Loucy (cell line): Measurements from ENCODE around the gene EML1.

ENCODE experiments used
- H2AFZ ChIP-seq: fragments of 200-600 bp; sonication (generic); 2 replicates; pipeline ENCODE4 v1.6.0; 2016; ENCODE audit warnings: antibody characterized with exemption, mild to moderate bottlenecking, low read length, moderate library complexity
- H3F3A ChIP-seq: fragments of 200-600 bp; 2 replicates; pipeline ENCODE4 v1.6.0; 2016; ENCODE audit warnings: antibody characterized with exemption, low read depth, mild to moderate bottlenecking
- H3K27me3 ChIP-seq: fragments of 200-600 bp; sonication (generic); 2 replicates; pipeline ENCODE4 v1.6.1; 2014; ENCODE audit warnings: low read length, mild to moderate bottlenecking; ENCODE audit not compliant: insufficient read depth, poor library complexity, severe bottlenecking
- H3K36me3 ChIP-seq: fragments of 200-600 bp; sonication (generic); 2 replicates; pipeline ENCODE4 v1.6.1; 2016; ENCODE audit warnings: low read length; ENCODE audit not compliant: insufficient read depth
- H3K4me1 ChIP-seq: fragments of 200-600 bp; sonication (generic); 2 replicates; pipeline ENCODE4 v1.5.1; 2014; ENCODE audit warnings: low read length, mild to moderate bottlenecking; ENCODE audit not compliant: insufficient read depth, poor library complexity, severe bottlenecking
- H3K4me2 ChIP-seq: fragments of 200-600 bp; sonication (generic); 2 replicates; pipeline ENCODE4 v1.6.0; 2014; ENCODE audit warnings: antibody characterized with exemption, low read length, low read depth, mild to moderate bottlenecking; ENCODE audit not compliant: poor library complexity, severe bottlenecking
- H3K4me3 ChIP-seq: fragments of 200-600 bp; sonication (generic); 2 replicates; pipeline ENCODE4 v1.5.1; 2014; ENCODE audit warnings: low read length, mild to moderate bottlenecking, mixed read lengths; ENCODE audit not compliant: poor library complexity, severe bottlenecking
- H3K79me2 ChIP-seq: fragments of 200-600 bp; sonication (generic); 2 replicates; pipeline ENCODE4 v1.6.1; 2014; ENCODE audit warnings: low read length; ENCODE audit not compliant: insufficient read depth
- H3K9ac ChIP-seq: fragments of 200-600 bp; sonication (generic); 2 replicates; pipeline ENCODE4 v1.6.0; 2014; ENCODE audit warnings: mild to moderate bottlenecking, low read depth, low read length, moderate library complexity; ENCODE audit not compliant: poor library complexity, severe bottlenecking
- H3K9me2 ChIP-seq: fragments of 200-600 bp; sonication (generic); replicated peaks from 2 replicates; pipeline ENCODE4 v1.6.1; 2016; ENCODE audit warnings: low read depth, low read length, mixed read lengths
- H3K9me3 ChIP-seq: fragments of 200-600 bp; sonication (generic); 2 replicates; pipeline ENCODE4 v1.6.1; 2014; ENCODE audit warnings: mild to moderate bottlenecking, antibody characterized with exemption, low read length, low read depth; ENCODE audit not compliant: insufficient read depth
- H4K20me1 ChIP-seq: fragments of 200-600 bp; sonication (generic); 2 replicates; pipeline ENCODE4 v1.6.0; 2014; ENCODE audit warnings: antibody characterized with exemption, low read length, mild to moderate bottlenecking; ENCODE audit not compliant: insufficient read depth, poor library complexity, severe bottlenecking
- CTCF ChIP-seq: fragments of 200-600 bp; sonication (generic); conservative IDR thresholded peaks from 2 replicates; pipeline ENCODE4 v1.5.1; 2014; ENCODE audit warnings: mild to moderate bottlenecking, antibody characterized with exemption, low read length
- EZH2phosphoT487 ChIP-seq: fragments of 200-600 bp; IDR thresholded peaks from 2 replicates; pipeline ENCODE4 v1.6.1; 2018; ENCODE audit warnings: antibody characterized with exemption, mild to moderate bottlenecking, moderate library complexity, borderline replicate concordance

The EML1 gene

GRCh38 chr14:99753225-99754140, 39.7 kb upstream of the EML1 start:
- Histone ChIP-seq H3K36me3 (no peaks in the 10 kb centered on the region), H3K79me2 (no peaks in the 10 kb centered on the region), H3K4me2 (peak overlapping the region; percentile 78), H3K9ac (peak overlapping the region; percentile 53), H3K4me3 (peak overlapping the region; percentile 33), H4K20me1 (no peaks in the 10 kb centered on the region), H2AFZ (peak overlapping the region; percentile 51), H3F3A (no peaks in the 10 kb centered on the region), H3K27me3 (no peaks in the 10 kb centered on the region), H3K9me3 (no peaks in the 10 kb centered on the region), H3K4me1 (peaks cover 28% of the 10 kb centered on the region), H3K9me2 (no peaks in the 10 kb centered on the region)
- TF ChIP-seq CTCF (peak; percentile 18), EZH2phosphoT487 (no peak)

- Histone ChIP-seq H3K36me3 (no peaks in the 10 kb centered on the region), H3K9me3 (no peaks in the 10 kb centered on the region), H3K4me1 (peaks cover 32% of the 10 kb centered on the region)
Measured at GRCh38 chr14:99754141-99755067, 38.8 kb upstream of the EML1 start.

GRCh38 chr14:99755068-99755405, 38.2 kb upstream of the EML1 start:
- Histone ChIP-seq H2AFZ (no peak overlapping the region), H3K9me3 (no peaks in the 10 kb centered on the region), H3K27me3 (no peaks in the 10 kb centered on the region), H3K4me1 (peaks cover 33% of the 10 kb centered on the region), H3K9me2 (no peaks in the 10 kb centered on the region), H3K9ac (no peak overlapping the region), H3K36me3 (no peaks in the 10 kb centered on the region), H3K4me2 (no peak overlapping the region), H3F3A (no peaks in the 10 kb centered on the region), H4K20me1 (no peaks in the 10 kb centered on the region), H3K79me2 (no peaks in the 10 kb centered on the region), H3K4me3 (no peak overlapping the region)
- TF ChIP-seq CTCF (no peak), EZH2phosphoT487 (no peak)

More at GRCh38 chr14:99754141-99755067, 38.8 kb upstream of the EML1 start:
- Histone ChIP-seq H3F3A (no peaks in the 10 kb centered on the region), H2AFZ (no peak overlapping the region), H3K9me2 (no peaks in the 10 kb centered on the region), H3K4me3 (no peak overlapping the region), H3K4me2 (peak overlapping the region; percentile 78), H3K79me2 (no peaks in the 10 kb centered on the region), H4K20me1 (no peaks in the 10 kb centered on the region), H3K27me3 (no peaks in the 10 kb centered on the region), H3K9ac (no peak overlapping the region)
- TF ChIP-seq CTCF = no peak
- TF ChIP-seq EZH2phosphoT487 = no peak
